HepG2 (cell line): ENCODE results near the gene BBS9. TPM values are rescaled to one million over a fixed set of nuclear protein-coding genes. Genes with fewer than 3 reads are reported as not detected.
A peak's percentile ranks its signal among the peaks of the same experiment; 100 is the strongest.

Source experiments
- CREB1 ChIP-seq, 2 experiments: fragments of 450-650 bp in 1 of 2; IDR thresholded peaks; 2 replicates each; pipeline ENCODE4 v1.6.1; 2016 to 2017; ENCODE audit warnings: control low read depth in 1 of 2, mild to moderate bottlenecking in 1 of 2, missing compliant biosample characterization in 1 of 2, missing genetic modification characterization in 1 of 2
- ELF3 ChIP-seq: IDR thresholded peaks from 2 replicates; pipeline ENCODE4 v1.6.1; 2016; ENCODE audit warnings: missing genetic modification reagents, missing compliant biosample characterization
- FOSL2 ChIP-seq: sonication (generic); formaldehyde crosslinking; IDR thresholded peaks from 2 replicates; pipeline ENCODE4 v1.4.0; 2020; ENCODE audit warnings: missing genetic modification reagents
- GFI1 ChIP-seq: sonication (generic); formaldehyde crosslinking; IDR thresholded peaks from 2 replicates; pipeline ENCODE4 v1.5.0; 2020; ENCODE audit warnings: missing genetic modification reagents, mild to moderate bottlenecking, borderline replicate concordance
- HNF4G ChIP-seq, 2 experiments: sonication (generic) in 1 of 2; formaldehyde crosslinking in 1 of 2; IDR thresholded peaks; 2 replicates each; pipeline versions ENCODE4 v1.4.0 to v1.6.1; 2011 to 2020; ENCODE audit warnings: borderline replicate concordance in 2 of 2, low read depth in 2 of 2, mild to moderate bottlenecking in 2 of 2, low read length in 1 of 2, missing genetic modification reagents in 1 of 2, moderate library complexity in 1 of 2
- IKZF4 ChIP-seq: sonication (generic); formaldehyde crosslinking; IDR thresholded peaks from 2 replicates; pipeline ENCODE4 v1.5.1; 2020; ENCODE audit warnings: borderline replicate concordance, mild to moderate bottlenecking, low read depth, missing genetic modification reagents; ENCODE audit errors: not compliant biosample characterization
- IRX3 ChIP-seq: sonication (generic); formaldehyde crosslinking; IDR thresholded peaks from 2 replicates; pipeline ENCODE4 v1.8.1; 2023; ENCODE audit warnings: mild to moderate bottlenecking, low read depth, missing genetic modification reagents, borderline replicate concordance
- KLF16 ChIP-seq, 2 experiments: sonication (generic) in 1 of 2; formaldehyde crosslinking in 1 of 2; IDR thresholded peaks; 2 replicates each; pipeline versions ENCODE4 v1.6.1 to v1.8.0; 2016 to 2023; ENCODE audit warnings: missing genetic modification reagents in 2 of 2, missing compliant biosample characterization in 1 of 2
- PHF5A ChIP-seq: IDR thresholded peaks from one replicate; pipeline ENCODE4 v1.6.1; 2018; ENCODE audit warnings: low read depth, missing genetic modification reagents; ENCODE audit not compliant: unreplicated experiment
- ZBTB20 ChIP-seq: sonication (generic); formaldehyde crosslinking; IDR thresholded peaks from 2 replicates; pipeline ENCODE4 v1.8.1; 2023; ENCODE audit warnings: missing genetic modification reagents, low read depth, mild to moderate bottlenecking, borderline replicate concordance
- polyA plus RNA-seq, 8 experiments: library from polyadenylated mRNA; depleted of rRNA in 3 of 8; stranded (reverse) in 7 of 8; unstranded in 1 of 8; fragments of >200 nt; fragmentation: Illumina TruSeq in 4 of 8; extraction: Trizol in 4 of 8; gene quantifications; 2 replicates each; pipeline versions ENCODE4 v1.2.1 to v1.2.3, GENCODE V29; 2011 to 2016; ENCODE audit warnings: low read depth in 4 of 8, missing spikeins in 1 of 8, mixed read lengths in 1 of 8; ENCODE audit not compliant: insufficient read depth in 1 of 8
- total RNA-seq, 5 experiments: library from RNA; depleted of rRNA; stranded (reverse); fragments of >200 nt; fragmentation: Illumina TruSeq; extraction: Trizol; gene quantifications; 2 replicates each; pipeline ENCODE4 v1.2.3, GENCODE V29; 2016; ENCODE audit warnings: low read depth in 1 of 5
- TF ChIP-seq, protein P1 (sequence below): IDR thresholded peaks from 2 replicates; pipeline ENCODE4 v1.6.1; 2016
- TF ChIP-seq, protein P2 (sequence below): sonication (generic); formaldehyde crosslinking; IDR thresholded peaks from 2 replicates; pipeline ENCODE4 v1.8.1; 2023; ENCODE audit warnings: mild to moderate bottlenecking, inconsistent platforms, moderate library complexity, missing genetic modification reagents, borderline replicate concordance
- TF ChIP-seq, protein P3 (sequence below): IDR thresholded peaks from 2 replicates; pipeline ENCODE4 v1.6.1; 2016; ENCODE audit warnings: missing genetic modification reagents, missing compliant biosample characterization
- TF ChIP-seq, protein P4 (sequence below): sonication (generic); formaldehyde crosslinking; IDR thresholded peaks from 2 replicates; pipeline ENCODE4 v1.4.0; 2020; ENCODE audit warnings: mild to moderate bottlenecking, missing genetic modification reagents, borderline replicate concordance
- TF ChIP-seq, protein P5 (sequence below): sonication (generic); formaldehyde crosslinking; IDR thresholded peaks from 2 replicates; pipeline ENCODE4 v1.4.0; 2020; ENCODE audit warnings: missing genetic modification reagents

BBS9 gene
- total and polyA plus RNA-seq, 2 of the 13 experiments (the other 11 are each of a cell fraction or from before 2014, with no cell fraction given): 5.1 to 7.8 TPM

DNA sequence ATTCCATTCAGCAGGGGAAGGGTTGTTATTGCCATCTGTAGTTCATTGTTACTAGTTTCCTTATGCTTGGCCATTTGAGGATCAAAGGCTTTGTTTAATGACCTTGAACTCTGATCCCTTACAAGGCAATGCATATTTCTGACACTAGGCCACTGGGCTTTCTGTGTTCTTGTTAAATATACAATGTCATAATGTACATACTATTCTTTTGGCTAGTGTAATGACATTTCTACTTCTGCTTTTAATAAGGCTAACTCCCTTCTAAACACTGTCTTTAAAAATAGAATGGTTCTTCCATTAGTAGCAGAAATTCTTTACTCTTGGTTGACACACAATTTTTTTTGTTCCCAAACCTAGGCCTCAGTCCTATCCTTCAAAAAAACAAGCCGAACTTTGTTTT, 86.6 kb downstream of the BBS9 start (continued):
- TF ChIP-seq, protein P1, sequence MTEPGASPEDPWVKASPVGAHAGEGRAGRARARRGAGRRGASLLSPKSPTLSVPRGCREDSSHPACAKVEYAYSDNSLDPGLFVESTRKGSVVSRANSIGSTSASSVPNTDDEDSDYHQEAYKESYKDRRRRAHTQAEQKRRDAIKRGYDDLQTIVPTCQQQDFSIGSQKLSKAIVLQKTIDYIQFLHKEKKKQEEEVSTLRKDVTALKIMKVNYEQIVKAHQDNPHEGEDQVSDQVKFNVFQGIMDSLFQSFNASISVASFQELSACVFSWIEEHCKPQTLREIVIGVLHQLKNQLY: no peak
- TF ChIP-seq, protein P2, sequence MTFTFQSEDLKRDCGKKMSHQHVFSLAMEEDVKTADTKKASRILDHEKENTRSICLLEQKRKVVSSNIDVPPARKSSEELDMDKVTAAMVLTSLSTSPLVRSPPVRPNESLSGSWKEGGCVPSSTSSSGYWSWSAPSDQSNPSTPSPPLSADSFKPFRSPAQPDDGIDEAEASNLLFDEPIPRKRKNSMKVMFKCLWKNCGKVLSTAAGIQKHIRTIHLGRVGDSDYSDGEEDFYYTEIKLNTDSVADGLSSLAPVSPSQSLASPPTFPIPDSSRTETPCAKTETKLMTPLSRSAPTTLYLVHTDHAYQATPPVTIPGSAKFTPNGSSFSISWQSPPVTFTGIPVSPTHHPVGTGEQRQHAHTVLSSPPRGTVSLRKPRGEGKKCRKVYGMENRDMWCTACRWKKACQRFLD (CRISPR knock-in tag): no peak
- TF ChIP-seq, protein P3, sequence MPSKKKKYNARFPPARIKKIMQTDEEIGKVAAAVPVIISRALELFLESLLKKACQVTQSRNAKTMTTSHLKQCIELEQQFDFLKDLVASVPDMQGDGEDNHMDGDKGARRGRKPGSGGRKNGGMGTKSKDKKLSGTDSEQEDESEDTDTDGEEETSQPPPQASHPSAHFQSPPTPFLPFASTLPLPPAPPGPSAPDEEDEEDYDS (CRISPR knock-in tag): no peak
- TF ChIP-seq ZBTB20 (CRISPR knock-in tag) (peak; percentile 97; the same call in 1 of the 2 replicates), KLF16 (CRISPR knock-in tag; IDR thresholded peaks at IDR 0.05) (peak in 1 of 2 experiments; percentile 65; a peak in 2 of 4 replicates), CREB1 (IDR thresholded peaks at IDR 0.05) (no peak), CREB1 (CRISPR knock-in tag; IDR thresholded peaks at IDR 0.05) (peak; percentile 51; the same call in 1 of the 2 replicates), ELF3 (CRISPR knock-in tag) (peak; percentile 95), IKZF4 (CRISPR knock-in tag) (no peak), HNF4G (IDR thresholded peaks at IDR 0.05; ENCODE audit: borderline replicate concordance, low read depth, low read length) (peak; percentile 89), HNF4G (CRISPR knock-in tag; IDR thresholded peaks at IDR 0.05; ENCODE audit: borderline replicate concordance, low read depth) (peak; percentile 73; the same call in 1 of the 2 replicates), PHF5A (CRISPR knock-in tag) (no peak), IRX3 (CRISPR knock-in tag) (no peak), FOSL2 (peak; percentile 28; the same call in 1 of the 2 replicates), GFI1 (no peak)
- TF ChIP-seq, protein P4, sequence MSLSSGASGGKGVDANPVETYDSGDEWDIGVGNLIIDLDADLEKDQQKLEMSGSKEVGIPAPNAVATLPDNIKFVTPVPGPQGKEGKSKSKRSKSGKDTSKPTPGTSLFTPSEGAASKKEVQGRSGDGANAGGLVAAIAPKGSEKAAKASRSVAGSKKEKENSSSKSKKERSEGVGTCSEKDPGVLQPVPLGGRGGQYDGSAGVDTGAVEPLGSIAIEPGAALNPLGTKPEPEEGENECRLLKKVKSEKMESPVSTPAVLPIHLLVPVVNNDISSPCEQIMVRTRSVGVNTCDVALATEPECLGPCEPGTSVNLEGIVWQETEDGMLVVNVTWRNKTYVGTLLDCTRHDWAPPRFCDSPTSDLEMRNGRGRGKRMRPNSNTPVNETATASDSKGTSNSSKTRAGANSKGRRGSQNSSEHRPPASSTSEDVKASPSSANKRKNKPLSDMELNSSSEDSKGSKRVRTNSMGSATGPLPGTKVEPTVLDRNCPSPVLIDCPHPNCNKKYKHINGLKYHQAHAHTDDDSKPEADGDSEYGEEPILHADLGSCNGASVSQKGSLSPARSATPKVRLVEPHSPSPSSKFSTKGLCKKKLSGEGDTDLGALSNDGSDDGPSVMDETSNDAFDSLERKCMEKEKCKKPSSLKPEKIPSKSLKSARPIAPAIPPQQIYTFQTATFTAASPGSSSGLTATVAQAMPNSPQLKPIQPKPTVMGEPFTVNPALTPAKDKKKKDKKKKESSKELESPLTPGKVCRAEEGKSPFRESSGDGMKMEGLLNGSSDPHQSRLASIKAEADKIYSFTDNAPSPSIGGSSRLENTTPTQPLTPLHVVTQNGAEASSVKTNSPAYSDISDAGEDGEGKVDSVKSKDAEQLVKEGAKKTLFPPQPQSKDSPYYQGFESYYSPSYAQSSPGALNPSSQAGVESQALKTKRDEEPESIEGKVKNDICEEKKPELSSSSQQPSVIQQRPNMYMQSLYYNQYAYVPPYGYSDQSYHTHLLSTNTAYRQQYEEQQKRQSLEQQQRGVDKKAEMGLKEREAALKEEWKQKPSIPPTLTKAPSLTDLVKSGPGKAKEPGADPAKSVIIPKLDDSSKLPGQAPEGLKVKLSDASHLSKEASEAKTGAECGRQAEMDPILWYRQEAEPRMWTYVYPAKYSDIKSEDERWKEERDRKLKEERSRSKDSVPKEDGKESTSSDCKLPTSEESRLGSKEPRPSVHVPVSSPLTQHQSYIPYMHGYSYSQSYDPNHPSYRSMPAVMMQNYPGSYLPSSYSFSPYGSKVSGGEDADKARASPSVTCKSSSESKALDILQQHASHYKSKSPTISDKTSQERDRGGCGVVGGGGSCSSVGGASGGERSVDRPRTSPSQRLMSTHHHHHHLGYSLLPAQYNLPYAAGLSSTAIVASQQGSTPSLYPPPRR: peak; percentile 81; the same call in 1 of the 2 replicates
- TF ChIP-seq, protein P5, sequence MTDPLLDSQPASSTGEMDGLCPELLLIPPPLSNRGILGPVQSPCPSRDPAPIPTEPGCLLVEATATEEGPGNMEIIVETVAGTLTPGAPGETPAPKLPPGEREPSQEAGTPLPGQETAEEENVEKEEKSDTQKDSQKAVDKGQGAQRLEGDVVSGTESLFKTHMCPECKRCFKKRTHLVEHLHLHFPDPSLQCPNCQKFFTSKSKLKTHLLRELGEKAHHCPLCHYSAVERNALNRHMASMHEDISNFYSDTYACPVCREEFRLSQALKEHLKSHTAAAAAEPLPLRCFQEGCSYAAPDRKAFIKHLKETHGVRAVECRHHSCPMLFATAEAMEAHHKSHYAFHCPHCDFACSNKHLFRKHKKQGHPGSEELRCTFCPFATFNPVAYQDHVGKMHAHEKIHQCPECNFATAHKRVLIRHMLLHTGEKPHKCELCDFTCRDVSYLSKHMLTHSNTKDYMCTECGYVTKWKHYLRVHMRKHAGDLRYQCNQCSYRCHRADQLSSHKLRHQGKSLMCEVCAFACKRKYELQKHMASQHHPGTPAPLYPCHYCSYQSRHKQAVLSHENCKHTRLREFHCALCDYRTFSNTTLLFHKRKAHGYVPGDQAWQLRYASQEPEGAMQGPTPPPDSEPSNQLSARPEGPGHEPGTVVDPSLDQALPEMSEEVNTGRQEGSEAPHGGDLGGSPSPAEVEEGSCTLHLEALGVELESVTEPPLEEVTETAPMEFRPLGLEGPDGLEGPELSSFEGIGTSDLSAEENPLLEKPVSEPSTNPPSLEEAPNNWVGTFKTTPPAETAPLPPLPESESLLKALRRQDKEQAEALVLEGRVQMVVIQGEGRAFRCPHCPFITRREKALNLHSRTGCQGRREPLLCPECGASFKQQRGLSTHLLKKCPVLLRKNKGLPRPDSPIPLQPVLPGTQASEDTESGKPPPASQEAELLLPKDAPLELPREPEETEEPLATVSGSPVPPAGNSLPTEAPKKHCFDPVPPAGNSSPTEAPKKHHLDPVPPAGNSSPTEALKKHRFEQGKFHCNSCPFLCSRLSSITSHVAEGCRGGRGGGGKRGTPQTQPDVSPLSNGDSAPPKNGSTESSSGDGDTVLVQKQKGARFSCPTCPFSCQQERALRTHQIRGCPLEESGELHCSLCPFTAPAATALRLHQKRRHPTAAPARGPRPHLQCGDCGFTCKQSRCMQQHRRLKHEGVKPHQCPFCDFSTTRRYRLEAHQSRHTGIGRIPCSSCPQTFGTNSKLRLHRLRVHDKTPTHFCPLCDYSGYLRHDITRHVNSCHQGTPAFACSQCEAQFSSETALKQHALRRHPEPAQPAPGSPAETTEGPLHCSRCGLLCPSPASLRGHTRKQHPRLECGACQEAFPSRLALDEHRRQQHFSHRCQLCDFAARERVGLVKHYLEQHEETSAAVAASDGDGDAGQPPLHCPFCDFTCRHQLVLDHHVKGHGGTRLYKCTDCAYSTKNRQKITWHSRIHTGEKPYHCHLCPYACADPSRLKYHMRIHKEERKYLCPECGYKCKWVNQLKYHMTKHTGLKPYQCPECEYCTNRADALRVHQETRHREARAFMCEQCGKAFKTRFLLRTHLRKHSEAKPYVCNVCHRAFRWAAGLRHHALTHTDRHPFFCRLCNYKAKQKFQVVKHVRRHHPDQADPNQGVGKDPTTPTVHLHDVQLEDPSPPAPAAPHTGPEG (CRISPR knock-in tag): no peak
